H7 (cell line): ENCODE results near the gene RUFY2. TPM values are rescaled to one million over a fixed set of nuclear protein-coding genes. Genes with fewer than 3 reads are reported as not detected.
"Not testable (repeated sequence)": the region's sequence is repeated elsewhere in the genome, so short reads cannot be mapped to it uniquely, and the experiment has no call there.

Experiments
- DNase-seq: peaks from one replicate; pipeline ENCODE4 v3.0.0; 2012
- H3K27me3 ChIP-seq: 2 replicates; pipeline ENCODE4 v1.6.0; 2011; ENCODE audit warnings: mild to moderate bottlenecking, low read length; ENCODE audit not compliant: control insufficient read depth, insufficient read depth
- H3K36me3 ChIP-seq: replicated peaks from 2 replicates; pipeline ENCODE4 v1.5.1; 2011; ENCODE audit warnings: low read length; ENCODE audit not compliant: control insufficient read depth, insufficient read depth
- H3K4me3 ChIP-seq: 2 replicates; pipeline ENCODE4 v1.5.1; 2011; ENCODE audit warnings: low read depth, mild to moderate bottlenecking, control low read depth, low read length, moderate library complexity; ENCODE audit not compliant: insufficient read depth
- total RNA-seq: library from RNA; depleted of rRNA; stranded (reverse); fragments of >200 nt; shearing (Covaris generic); gene quantifications from 2 replicates; pipeline ENCODE4 v1.2.3, GENCODE V29; 2014; rRNA removed

Gene RUFY2, protein sequence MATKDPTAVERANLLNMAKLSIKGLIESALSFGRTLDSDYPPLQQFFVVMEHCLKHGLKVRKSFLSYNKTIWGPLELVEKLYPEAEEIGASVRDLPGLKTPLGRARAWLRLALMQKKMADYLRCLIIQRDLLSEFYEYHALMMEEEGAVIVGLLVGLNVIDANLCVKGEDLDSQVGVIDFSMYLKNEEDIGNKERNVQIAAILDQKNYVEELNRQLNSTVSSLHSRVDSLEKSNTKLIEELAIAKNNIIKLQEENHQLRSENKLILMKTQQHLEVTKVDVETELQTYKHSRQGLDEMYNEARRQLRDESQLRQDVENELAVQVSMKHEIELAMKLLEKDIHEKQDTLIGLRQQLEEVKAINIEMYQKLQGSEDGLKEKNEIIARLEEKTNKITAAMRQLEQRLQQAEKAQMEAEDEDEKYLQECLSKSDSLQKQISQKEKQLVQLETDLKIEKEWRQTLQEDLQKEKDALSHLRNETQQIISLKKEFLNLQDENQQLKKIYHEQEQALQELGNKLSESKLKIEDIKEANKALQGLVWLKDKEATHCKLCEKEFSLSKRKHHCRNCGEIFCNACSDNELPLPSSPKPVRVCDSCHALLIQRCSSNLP
- 5.4 and 8.2 TPM in 2 replicates for total RNA-seq

DNA sequence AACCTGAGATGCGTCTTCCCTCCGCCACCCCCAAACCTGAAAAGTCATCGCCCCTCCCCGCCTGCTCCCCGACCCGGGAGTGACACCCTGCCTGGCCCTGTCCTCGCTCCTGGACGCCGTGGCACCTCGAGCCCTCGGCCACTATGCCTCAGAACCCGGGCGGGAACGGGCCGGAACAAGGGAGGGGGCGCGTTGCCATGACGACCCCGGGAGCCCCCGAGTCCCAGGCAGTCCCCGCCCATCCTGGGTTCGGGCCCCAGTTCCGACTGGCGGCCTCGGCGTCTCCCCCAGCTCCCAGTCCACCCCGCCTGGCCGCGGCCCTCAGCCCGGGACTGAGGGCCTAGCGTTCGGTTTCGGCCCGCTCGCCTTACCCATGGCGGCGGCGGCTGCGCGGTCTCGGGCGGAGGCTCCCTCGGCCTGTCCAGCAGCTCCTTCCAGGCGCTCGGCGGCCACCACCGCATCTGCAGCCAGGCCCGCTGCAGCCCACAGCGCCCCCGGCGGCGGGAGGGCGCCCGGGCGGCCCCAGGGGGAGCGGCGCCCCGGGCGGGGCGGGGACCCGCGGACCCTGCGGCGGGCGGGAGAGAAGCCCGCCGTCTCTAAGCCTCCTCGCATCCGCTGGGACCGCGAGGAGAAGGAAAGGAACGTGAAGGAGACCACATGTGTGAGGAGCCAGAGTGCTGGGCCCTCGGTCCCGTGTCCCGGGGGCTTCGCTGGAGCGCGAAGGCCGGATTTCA, at the start of gene RUFY2:
TSS of gene RUFY2 (minus strand) at position 463 of the 734 bp plus-strand sequence. CDS start at position 375, 88 bp downstream.
- Histone ChIP-seq H3K36me3 (no peaks in the 10 kb centered on the region), H3K4me3 (peak within 1 kb of the TSS; percentile 89), H3K27me3 (no peaks in the 10 kb centered on the region)
- DNase-seq = peak; percentile 97

DNA sequence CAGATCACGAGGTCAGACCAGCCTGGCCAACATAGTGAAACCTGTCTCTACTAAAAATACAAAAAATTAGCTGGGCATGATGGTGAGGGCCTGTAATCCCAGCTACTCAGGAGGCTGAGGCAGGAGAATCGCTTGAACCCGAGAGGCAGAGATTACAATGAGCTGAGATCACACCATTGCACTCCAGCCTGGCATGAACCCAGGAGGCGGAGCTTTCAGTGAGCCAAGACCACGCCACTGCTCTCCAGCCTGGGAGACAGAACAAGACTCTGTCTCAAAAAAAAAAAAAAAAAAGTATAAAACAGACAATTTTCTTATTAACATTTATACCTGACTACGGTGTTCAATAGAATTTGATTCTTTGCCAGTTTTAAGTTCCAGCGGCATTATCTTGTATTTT, 42.6 kb upstream of the RUFY2 start:
- not testable (repeated sequence) for H3K27me3 ChIP-seq, H3K4me3 ChIP-seq, DNase-seq
- peaks cover 14% of the 10 kb centered on the region for H3K36me3 ChIP-seq

DNA sequence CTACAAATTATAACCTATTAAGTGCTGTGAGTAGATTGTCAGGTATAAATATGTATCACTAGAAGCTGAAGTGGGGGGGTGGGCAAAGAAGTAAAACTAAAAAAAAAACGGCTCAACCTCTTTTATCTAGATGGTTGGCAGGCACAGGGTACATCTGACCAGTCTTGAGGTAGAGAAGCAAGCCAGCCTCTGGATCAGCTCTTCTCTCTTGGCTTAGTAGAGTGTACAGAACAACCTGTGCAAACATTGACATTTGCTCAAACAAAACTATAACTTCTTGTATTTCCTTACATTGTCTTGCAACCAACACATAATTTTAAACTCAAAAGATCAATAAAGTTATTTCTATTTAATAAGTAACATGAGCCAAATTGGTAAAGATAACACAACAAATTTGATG, 39.1 kb upstream of the RUFY2 start:
- H3K27me3 ChIP-seq = no peaks in the 10 kb centered on the region
- no peak overlapping the region for H3K4me3 ChIP-seq
- peaks cover 10% of the 10 kb centered on the region for H3K36me3 ChIP-seq
- no peak for DNase-seq

DNA sequence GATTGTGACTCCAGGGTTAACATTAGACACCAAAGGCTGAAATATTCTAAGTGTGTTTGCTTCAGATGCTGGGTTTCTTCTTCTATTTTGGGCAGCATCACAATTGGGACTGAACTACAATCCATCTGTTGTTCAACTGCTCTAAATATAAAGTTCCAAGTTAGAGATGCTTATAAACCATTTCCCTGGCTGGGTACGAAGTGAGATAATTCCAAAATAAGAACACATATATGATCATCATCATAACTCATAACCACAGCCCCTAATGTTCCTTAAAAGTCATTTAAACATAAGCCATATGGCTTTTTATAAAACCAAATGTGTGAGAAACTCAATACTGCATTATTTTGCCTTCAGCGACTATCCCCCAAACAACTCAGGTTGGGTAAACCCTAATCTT, 35.9 kb upstream of the RUFY2 start:
- no peak for DNase-seq
- H3K36me3 ChIP-seq = peaks cover 6% of the 10 kb centered on the region
- H3K27me3 ChIP-seq = no peaks in the 10 kb centered on the region
- no peak overlapping the region for H3K4me3 ChIP-seq

DNA sequence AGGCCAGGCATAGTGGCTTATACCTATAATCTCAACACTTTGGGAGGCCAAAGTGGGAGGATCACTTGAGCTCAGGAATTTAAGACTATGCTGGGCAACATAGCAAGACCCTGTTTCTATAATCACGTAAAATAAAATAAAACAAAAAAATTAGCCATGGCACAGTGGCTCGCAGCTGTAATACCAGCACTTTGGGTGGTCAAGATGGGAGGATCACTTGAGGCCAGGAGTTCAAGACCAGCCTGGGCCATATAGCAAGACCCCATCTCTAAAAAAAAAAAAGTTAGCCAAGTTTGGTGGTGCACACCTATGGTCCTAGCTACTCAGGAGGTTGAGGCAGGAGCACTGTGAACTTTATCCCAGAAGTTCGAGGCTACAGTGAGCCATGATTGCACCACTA, 33.8 kb upstream of the RUFY2 start:
- Histone ChIP-seq H3K27me3 (no peaks in the 10 kb centered on the region), H3K4me3 (no peak overlapping the region), H3K36me3 (peaks cover 13% of the 10 kb centered on the region)
- no peak for DNase-seq

DNA sequence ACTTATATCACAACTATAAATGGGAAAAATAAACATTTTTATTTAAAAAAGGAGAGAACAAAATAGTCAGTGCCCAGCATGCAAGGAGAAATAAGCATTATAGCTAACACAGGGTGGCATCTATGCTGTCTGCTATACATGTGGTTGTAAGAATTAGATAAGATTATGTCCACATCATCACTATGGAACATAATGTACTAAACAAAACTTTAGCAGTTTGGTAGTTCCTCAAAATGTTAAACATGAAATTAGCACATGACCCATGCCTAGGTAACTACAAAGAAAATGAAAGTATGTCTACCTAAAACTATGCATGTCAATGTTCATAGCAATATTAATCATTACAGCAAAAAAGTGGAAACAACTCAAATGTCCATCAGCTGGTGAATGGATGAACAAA, 28.7 kb upstream of the RUFY2 start:
- H3K4me3 ChIP-seq = no peak overlapping the region
- H3K27me3 ChIP-seq = no peaks in the 10 kb centered on the region
- DNase-seq = no peak
- peaks cover 17% of the 10 kb centered on the region for H3K36me3 ChIP-seq

DNA sequence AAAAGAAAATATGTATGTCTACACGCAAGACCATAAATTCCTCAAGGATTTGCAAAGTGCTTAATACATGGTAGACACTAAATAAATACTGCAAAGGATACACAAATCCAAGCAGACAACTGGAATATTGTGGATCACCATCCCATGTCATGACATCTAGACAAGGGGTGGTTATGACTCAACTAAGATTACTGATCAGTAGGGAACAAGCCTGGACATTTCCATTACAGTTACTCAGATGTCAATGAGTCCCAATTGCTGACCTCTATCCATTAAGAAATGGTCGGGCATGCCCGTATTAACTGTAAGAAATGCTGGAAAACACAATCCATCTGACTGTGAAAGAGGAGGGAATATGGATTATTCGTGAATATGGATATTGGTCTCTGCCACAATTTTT, 27.6 kb upstream of the RUFY2 start:
- Histone ChIP-seq H3K36me3 (peaks cover 20% of the 10 kb centered on the region), H3K27me3 (no peaks in the 10 kb centered on the region), H3K4me3 (no peak overlapping the region)
- no peak for DNase-seq

DNA sequence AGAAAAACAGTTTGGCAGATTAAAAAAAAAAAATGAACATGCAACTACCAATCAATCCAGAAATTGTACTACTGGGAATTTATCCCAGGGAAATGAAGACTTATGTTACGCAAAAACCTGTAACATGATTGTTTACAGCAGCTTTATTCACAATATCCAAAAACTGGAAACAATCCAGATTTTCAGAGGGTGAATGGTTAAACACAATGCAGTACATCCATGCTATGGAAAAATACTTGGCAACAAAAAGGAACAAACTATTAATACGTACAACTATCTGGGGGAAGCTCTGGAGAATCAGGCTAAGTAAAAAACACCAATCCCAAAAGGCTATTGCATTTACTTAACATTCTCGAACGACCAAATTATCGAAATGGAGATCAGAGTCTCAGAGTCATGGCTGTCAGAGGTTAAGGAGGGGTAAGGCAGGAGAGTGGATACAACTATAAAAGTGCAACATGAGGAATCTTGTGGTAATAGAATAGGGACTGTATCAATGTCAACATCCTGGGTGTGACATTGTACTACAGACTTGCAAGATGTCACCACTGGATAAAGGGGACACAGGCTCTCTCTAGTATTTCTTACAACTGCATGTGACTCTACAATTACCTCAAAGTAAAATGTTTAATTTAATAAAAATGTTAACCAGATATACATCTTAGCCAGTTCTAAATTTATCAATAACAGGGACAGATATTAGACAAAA, 21.5 kb upstream of the RUFY2 start:
- H3K27me3 ChIP-seq = no peaks in the 10 kb centered on the region
- no peak overlapping the region for H3K4me3 ChIP-seq
- H3K36me3 ChIP-seq = peaks cover 15% of the 10 kb centered on the region
- DNase-seq = no peak

DNA sequence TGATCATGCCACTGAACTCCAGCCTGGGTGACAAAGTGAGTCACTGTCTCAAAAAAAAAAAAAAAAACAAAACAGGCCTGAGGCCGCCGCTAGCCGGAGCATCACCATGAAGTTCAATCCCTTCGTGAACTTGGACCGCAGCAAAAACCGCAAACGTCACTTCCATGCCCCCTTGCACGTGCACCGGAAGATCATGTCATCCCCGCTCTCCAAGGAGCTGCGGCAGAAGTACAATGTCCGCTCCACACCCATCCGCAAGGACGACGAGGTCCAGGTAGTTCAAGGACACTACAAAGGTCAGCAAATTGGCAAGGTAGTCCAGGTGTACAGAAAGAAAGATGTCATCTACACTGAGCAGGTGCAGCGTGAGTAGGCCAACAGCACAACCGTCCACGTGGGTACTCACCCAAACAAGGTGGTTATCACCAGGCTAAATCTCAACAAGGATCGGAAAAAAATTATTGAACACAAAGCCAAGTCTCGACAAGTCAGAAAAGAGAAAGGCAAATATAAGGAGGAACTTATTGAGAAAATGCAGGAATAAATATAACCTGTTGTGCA, 17.5 kb upstream of the RUFY2 start:
- Histone ChIP-seq H3K27me3 (no peaks in the 10 kb centered on the region), H3K4me3 (no peak overlapping the region), H3K36me3 (peaks cover 16% of the 10 kb centered on the region)
- DNase-seq = no peak

DNA sequence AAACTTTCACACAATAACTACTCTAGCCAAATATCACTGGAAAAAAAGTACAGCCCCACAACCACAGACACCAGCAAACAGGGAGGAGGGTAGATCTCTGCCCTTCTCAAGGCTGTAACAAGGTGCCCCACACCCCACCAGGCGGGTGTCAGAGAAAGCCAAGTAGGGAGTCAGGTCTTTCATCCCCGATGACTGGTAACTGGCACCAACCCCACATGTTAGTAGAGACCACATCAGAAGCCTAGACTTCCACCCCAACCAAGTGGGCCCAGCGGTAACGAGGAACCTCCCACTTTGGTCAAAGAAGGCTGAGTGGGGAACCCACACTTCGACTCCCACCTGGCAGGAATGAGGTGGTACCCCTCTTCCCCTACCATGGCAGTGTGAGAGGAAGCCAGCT, 16.4 kb upstream of the RUFY2 start:
- no peak for DNase-seq
- Histone ChIP-seq H3K36me3 (peaks cover 17% of the 10 kb centered on the region), H3K4me3 (no peak overlapping the region), H3K27me3 (no peaks in the 10 kb centered on the region)

DNA sequence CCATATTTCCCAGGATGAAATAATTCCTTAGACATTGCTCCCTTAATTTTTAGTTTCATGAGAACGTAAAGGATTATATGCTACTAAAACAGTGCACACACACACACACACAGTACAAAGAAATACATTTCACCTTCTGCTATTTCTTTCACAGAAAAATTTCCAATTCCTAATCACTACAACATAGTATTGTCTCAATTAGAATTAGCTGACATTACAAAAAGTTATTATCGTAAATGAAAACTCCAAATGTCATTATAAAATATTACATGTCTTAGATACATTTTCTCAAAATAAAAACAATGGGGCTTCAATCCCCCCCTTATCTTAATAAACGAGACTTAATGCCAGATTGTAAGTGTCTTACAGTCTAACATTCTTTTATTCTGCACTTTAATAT, 12.3 kb upstream of the RUFY2 start:
- H3K4me3 ChIP-seq = no peak overlapping the region
- H3K36me3 ChIP-seq = peaks cover 23% of the 10 kb centered on the region
- DNase-seq = no peak
- no peaks in the 10 kb centered on the region for H3K27me3 ChIP-seq

DNA sequence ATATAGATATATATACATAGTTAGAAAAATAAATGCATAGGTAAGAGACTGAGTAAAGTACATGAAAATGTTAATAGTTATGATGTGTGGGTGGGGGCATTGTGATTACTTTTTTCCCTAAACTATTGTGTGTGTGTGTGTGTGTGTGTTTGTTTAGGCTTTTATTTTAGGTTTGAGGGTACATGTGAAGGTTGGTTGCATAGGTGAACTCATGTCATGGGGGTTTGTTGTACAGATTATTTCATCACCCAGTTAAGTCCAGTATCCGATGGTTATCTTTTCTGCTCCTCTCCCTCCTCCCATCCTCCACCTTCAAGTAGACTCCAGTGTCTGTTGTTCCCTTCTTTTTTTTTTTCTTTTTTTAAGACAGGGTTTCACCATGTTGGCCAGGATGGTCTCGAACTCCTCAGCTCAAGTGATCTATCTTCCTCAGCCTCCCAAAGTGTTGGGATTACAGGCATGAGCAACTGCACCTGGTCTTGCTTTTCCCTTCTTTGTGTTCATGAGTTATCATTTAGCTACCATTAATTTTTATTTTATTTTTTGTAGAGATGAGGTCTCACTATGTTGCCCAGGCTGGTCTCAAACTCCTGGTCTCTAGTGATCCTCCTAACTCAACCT, 1.9 kb upstream of the RUFY2 start:
- H3K27me3 ChIP-seq = no peaks in the 10 kb centered on the region
- no peak overlapping the region for H3K4me3 ChIP-seq
- no peak for DNase-seq
- H3K36me3 ChIP-seq = no peaks in the 10 kb centered on the region

DNA sequence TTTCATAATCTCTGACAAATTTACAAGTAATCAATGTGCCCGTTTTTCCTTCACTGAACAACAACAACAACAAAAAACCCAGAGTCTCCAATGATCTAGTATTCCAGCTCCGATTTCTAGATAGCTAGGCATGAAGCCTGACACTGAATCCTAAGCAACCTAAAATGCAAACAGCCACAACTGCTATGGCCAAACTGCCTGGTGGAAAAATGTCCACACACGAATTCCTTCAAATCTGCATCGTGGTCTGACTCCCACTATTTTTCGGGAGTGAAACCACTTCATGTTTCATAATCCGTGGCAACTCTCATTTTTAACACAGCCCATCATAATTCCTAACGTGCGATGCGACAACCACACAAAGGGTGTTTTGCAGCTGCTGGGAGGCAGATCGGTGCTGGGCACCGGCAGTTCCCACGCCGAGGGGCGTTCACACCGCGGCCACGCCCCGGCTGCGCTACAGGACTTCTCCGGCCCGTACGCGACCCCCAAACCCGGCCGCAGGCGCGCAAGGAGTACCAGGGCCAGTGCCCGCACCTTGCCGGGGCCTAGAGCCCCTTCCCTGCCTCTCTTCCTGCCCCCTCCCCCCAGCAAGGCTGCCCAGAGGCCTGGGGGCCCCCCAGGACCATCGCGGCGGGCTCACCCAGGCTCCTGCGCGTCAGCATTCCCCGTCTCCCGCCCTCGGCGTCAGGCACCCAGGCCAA, 814 bp downstream of the RUFY2 start:
- H3K4me3 ChIP-seq = peak overlapping the region; percentile 89
- H3K36me3 ChIP-seq = 0 out of 2 replicates have a peak, but pooled peaks cover 1% of the 10 kb centered on the region
- H3K27me3 ChIP-seq = no peaks in the 10 kb centered on the region
- peak; percentile 86 for DNase-seq
